Skin of body (tissue), 2 donors: ENCODE results near the gene ZNF423. TPM values are rescaled to one million over a fixed set of nuclear protein-coding genes. Genes with fewer than 3 reads are reported as not detected.

ENCODE experiments used
- DNase-seq: peaks from one replicate; lab custom pipeline; 2025; lab: John Stamatoyannopoulos, UW
- total RNA-seq: library from RNA; depleted of rRNA; stranded (reverse); fragments of >200 nt; gene quantifications from one replicate; pipeline ENCODE4 v1.2.3, GENCODE V29; 2014

The ZNF423 gene
- total RNA-seq, 1 donor from 2014 or later: 8.0 TPM

GRCh38 chr16:49849037-49849753, 6.7 kb downstream of the ZNF423 start:
- DNase-seq: no peak

GRCh38 chr16:49848530-49848929, 7.4 kb downstream of the ZNF423 start:
- no peak for DNase-seq

GRCh38 chr16:49846800-49847199, 9.1 kb downstream of the ZNF423 start:
- DNase-seq: no peak

GRCh38 chr16:49844359-49844758, 11.6 kb downstream of the ZNF423 start:
- no peak for DNase-seq

GRCh38 chr16:49843758-49844157, 12.2 kb downstream of the ZNF423 start:
- DNase-seq: no peak

GRCh38 chr16:49842972-49843371, 12.9 kb downstream of the ZNF423 start:
- DNase-seq: no peak

- DNase-seq: no peak
These were observed 16.7 kb downstream of the ZNF423 start for GRCh38 chr16:49839017-49839825.

- DNase-seq: no peak
These were observed 17.4 kb downstream of the ZNF423 start for GRCh38 chr16:49838441-49839016.

GRCh38 chr16:49837688-49838410, 18.1 kb downstream of the ZNF423 start:
- no peak for DNase-seq

GRCh38 chr16:49836668-49837067, 19.2 kb downstream of the ZNF423 start:
- no peak for DNase-seq

- no peak for DNase-seq
These were observed 19.7 kb downstream of the ZNF423 start for GRCh38 chr16:49836218-49836617.

GRCh38 chr16:49835161-49835777, 20.6 kb downstream of the ZNF423 start:
- no peak for DNase-seq

GRCh38 chr16:49834531-49835151, 21.3 kb downstream of the ZNF423 start:
- peak; percentile 69 for DNase-seq

- peak; percentile 60 for DNase-seq
These were observed 21.9 kb downstream of the ZNF423 start for GRCh38 chr16:49833796-49834530.

- peak; percentile 67 for DNase-seq
These were observed 22.8 kb downstream of the ZNF423 start for GRCh38 chr16:49833085-49833484.

GRCh38 chr16:49832177-49832576, 23.7 kb downstream of the ZNF423 start:
- no peak for DNase-seq

GRCh38 chr16:49830873-49831272, 25.0 kb downstream of the ZNF423 start:
- no peak for DNase-seq

- no peak for DNase-seq
These were observed 27.2 kb downstream of the ZNF423 start for GRCh38 chr16:49828533-49829267.

GRCh38 chr16:49827805-49828438, 28.0 kb downstream of the ZNF423 start:
- DNase-seq: no peak
